ENCODE results near the gene PNPLA2. TPM values are rescaled to one million over a fixed set of nuclear protein-coding genes. Genes with fewer than 3 reads are reported as not detected.

PNPLA2 gene
- total and polyA plus RNA-seq, 10 of the 15 experiments (the other 5 are each of a cell fraction or from before 2014, with no cell fraction given): 0.19 to 34.0 (median 8.1) TPM

GRCh38 chr11:809287-810039 is 9.3 kb upstream of the PNPLA2 start, which contains the start of gene RPLP2 (continued):
- TF ChIP-seq MEF2A (IDR thresholded peaks at IDR 0.05; ENCODE audit: insufficient read depth, low read depth, low read length): 0 out of 2 replicates have a peak, but pooled peaks have one; percentile 31
- TF ChIP-seq ZBTB33 (IDR thresholded peaks at IDR 0.05): no peak
- TF ChIP-seq CBFB (IDR thresholded peaks at IDR 0.05; ENCODE audit: low read depth): peak; percentile 66; the same call in 1 of the 2 replicates
- TF ChIP-seq PML (IDR thresholded peaks at IDR 0.05; ENCODE audit: low read length): peak; percentile 84
- TF ChIP-seq TARDBP (IDR thresholded peaks at IDR 0.05; ENCODE audit: borderline replicate concordance): peak; percentile 83
- peak; percentile 35 for TF ChIP-seq E4F1 (IDR thresholded peaks at IDR 0.05; ENCODE audit: borderline replicate concordance, partially characterized antibody)
- TF ChIP-seq SMAD5 (IDR thresholded peaks at IDR 0.05; ENCODE audit: low read depth): peak; percentile 93
- no peak; the same call in 1 of the 2 replicates for TF ChIP-seq NRF1 (conservative IDR thresholded peaks at IDR 0.05; ENCODE audit: low read depth, low read length)
- peak; percentile 10; the same call in 1 of the 2 replicates for TF ChIP-seq PAX5 (IDR thresholded peaks at IDR 0.05; ENCODE audit: borderline replicate concordance, low read depth, low read length)
- TF ChIP-seq CREM (IDR thresholded peaks at IDR 0.05; ENCODE audit: low read depth): peak; percentile 99
- peak; percentile 47; the same call in 1 of the 2 replicates for TF ChIP-seq TBL1XR1 (IDR thresholded peaks at IDR 0.05; ENCODE audit: low read depth, low read length)
- TF ChIP-seq E2F4 (IDR thresholded peaks at IDR 0.05; ENCODE audit: low read depth, low read length): 0 out of 2 replicates have a peak, but pooled peaks have one; percentile 12
- 0 out of 2 replicates have a peak, but pooled peaks have one; percentile 40 for TF ChIP-seq IRF4 (IDR thresholded peaks at IDR 0.05; ENCODE audit: low read depth, low read length)
- no peak for TF ChIP-seq TCF7 (IDR thresholded peaks at IDR 0.05; ENCODE audit: borderline replicate concordance)
- no peak for TF ChIP-seq REST (IDR thresholded peaks at IDR 0.05; ENCODE audit: low read depth, low read length)
- peak; percentile 89 for TF ChIP-seq POLR2A (IDR thresholded peaks at IDR 0.05; ENCODE audit: low read depth, low read length)
- TF ChIP-seq FOXK2 (IDR thresholded peaks at IDR 0.05): 0 out of 2 replicates have a peak, but pooled peaks have one; percentile 50
- TF ChIP-seq HSF1 (IDR thresholded peaks at IDR 0.05; ENCODE audit: low read depth, low read length): no peak
- peak; percentile 53; the same call in 1 of the 2 replicates for TF ChIP-seq JUND (IDR thresholded peaks at IDR 0.05; ENCODE audit: low read depth, low read length)
- peak; percentile 39 to 84 for TF ChIP-seq SRF (IDR thresholded peaks at IDR 0.05; ENCODE audit: low read depth in 2 of 2, low read length in 2 of 2)

Data from GM12878 (cell line).